Stimulated activated naive B cell treated with anti-CD40 and anti-IgM and Interleukin-4, amounts not matched to agents 10 μg/mL and 1 μg/mL and 100 μg/mL, for 72 hours (primary cell): ENCODE results near the gene TMEM144.
"Not testable (repeated sequence)": the region's sequence is repeated elsewhere in the genome, so short reads cannot be mapped to it uniquely, and the experiment has no call there.

ENCODE experiments used
- ATAC-seq, 2 donors: fragments of 150-1000 bp; cut with Tn5 transposase; replicated peaks; 2 replicates each; pipeline ENCODE4 v1.10.0; 2021; ENCODE audit warnings: moderate library complexity in 1 of 2
- DNase-seq: peaks from one replicate; pipeline ENCODE4 v3.0.0; 2021
- H3K27ac Mint-ChIP-seq: one replicate; pipeline ENCODE4 v1.8.0; 2022; ENCODE audit warnings: mild to moderate bottlenecking, mixed read lengths
- H3K27me3 Mint-ChIP-seq, 2 donors: one replicate each; pipeline ENCODE4 v1.8.0; 2022; ENCODE audit warnings: mixed read lengths in 2 of 2
- H3K36me3 Mint-ChIP-seq, 2 donors: one replicate each; pipeline ENCODE4 v1.8.0; 2022; ENCODE audit warnings: mixed read lengths in 2 of 2, mild to moderate bottlenecking in 1 of 2
- H3K4me1 Mint-ChIP-seq, 2 donors: one replicate each; pipeline ENCODE4 v1.8.0; 2022; ENCODE audit warnings: mixed read lengths in 2 of 2, mild to moderate bottlenecking in 1 of 2
- H3K4me3 Mint-ChIP-seq, 2 donors: one replicate each; pipeline ENCODE4 v1.8.0; 2022; ENCODE audit warnings: mild to moderate bottlenecking in 2 of 2, mixed read lengths in 2 of 2, moderate library complexity in 1 of 2
- H3K9me3 Mint-ChIP-seq, 2 donors: one replicate each; pipeline ENCODE4 v1.8.0; 2022; ENCODE audit warnings: mixed read lengths in 2 of 2, mild to moderate bottlenecking in 1 of 2

TMEM144 gene

DNA sequence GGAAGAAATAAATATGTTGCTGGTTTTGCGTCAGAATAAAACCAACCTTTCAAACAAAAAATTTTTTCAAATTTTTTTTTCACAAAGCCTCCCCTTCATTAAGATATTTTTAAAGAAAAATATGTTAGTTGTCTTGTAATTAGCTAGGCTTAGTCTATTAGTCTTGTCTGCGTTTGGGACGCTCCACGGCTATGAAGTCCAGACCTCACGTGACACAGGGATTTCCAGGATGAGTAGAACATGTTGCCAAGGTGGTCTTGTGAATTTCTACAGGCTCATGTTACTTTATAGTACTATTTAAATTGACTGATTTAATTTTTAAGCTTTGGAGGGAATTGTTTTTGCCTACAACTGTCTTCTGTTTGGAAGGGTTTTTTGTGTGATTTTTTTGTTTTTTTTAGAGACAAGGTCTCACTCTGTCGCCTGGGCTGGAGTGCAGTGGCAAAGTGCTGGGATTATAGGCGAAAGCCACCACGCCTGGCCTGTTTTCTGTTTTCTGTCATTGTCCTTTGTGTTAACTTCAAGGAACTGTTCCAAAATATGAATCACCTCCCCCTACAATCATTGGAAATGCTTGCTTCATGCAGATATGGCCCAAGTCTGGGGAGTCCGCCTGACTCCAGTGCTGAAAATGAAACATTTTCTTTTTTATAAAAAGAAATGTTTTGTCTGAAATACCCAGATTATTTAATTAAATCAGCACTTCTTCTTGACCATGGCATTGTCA lies 26.2 kb downstream of the TMEM144 start:
- Mint-ChIP-seq H3K4me3 (no peak overlapping the region), H3K4me1 (no peaks in the 10 kb centered on the region), H3K27ac (no peak overlapping the region), H3K36me3 (no peaks in the 10 kb centered on the region), H3K9me3 (no peaks in the 10 kb centered on the region), H3K27me3 (no peaks in the 10 kb centered on the region)
- ATAC-seq (no peak), DNase-seq (no peak)

- no peaks in the 10 kb centered on the region for H3K4me1 Mint-ChIP-seq
- no peaks in the 10 kb centered on the region for H3K9me3 Mint-ChIP-seq
- ATAC-seq (no peak), DNase-seq (no peak)
- H3K4me3 Mint-ChIP-seq = no peak overlapping the region
- no peaks in the 10 kb centered on the region for H3K27me3 Mint-ChIP-seq
- H3K27ac Mint-ChIP-seq = no peak overlapping the region
- no peaks in the 10 kb centered on the region for H3K36me3 Mint-ChIP-seq
Measured at GRCh38 chr4:158238575-158238974, 28.3 kb downstream of the TMEM144 start.

DNA sequence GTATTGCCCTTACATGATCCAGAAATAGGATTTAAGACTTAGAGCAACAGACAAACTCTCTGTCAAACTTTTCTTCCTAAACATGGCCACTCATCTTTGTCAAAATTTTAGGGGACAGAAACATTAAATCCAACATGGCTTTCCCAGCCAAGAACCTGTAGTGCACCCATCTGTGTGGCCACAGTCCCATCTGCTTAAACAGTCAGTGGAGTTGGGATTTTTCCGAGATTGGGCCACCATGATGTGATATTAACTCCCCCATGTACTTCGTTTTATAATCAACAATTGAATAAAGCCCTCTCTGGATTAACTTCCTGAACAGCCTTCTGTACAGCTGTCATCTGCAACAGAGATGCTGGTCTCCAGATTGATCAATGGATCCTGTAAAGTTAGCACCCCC lies 28.9 kb downstream of the TMEM144 start:
- ATAC-seq (no peak), DNase-seq (no peak)
- Mint-ChIP-seq H3K36me3 (no peaks in the 10 kb centered on the region), H3K9me3 (no peaks in the 10 kb centered on the region), H3K27me3 (no peaks in the 10 kb centered on the region), H3K4me1 (no peaks in the 10 kb centered on the region), H3K4me3 (no peak overlapping the region), H3K27ac (no peak overlapping the region)

- H3K27ac Mint-ChIP-seq = no peak overlapping the region
- ATAC-seq (no peak), DNase-seq (no peak)
- H3K27me3 Mint-ChIP-seq = no peaks in the 10 kb centered on the region
- H3K4me1 Mint-ChIP-seq = no peaks in the 10 kb centered on the region
- no peaks in the 10 kb centered on the region for H3K36me3 Mint-ChIP-seq
- H3K9me3 Mint-ChIP-seq = no peaks in the 10 kb centered on the region
- H3K4me3 Mint-ChIP-seq = no peak overlapping the region
Measured at GRCh38 chr4:158243071-158243470, 32.8 kb downstream of the TMEM144 start.

DNA sequence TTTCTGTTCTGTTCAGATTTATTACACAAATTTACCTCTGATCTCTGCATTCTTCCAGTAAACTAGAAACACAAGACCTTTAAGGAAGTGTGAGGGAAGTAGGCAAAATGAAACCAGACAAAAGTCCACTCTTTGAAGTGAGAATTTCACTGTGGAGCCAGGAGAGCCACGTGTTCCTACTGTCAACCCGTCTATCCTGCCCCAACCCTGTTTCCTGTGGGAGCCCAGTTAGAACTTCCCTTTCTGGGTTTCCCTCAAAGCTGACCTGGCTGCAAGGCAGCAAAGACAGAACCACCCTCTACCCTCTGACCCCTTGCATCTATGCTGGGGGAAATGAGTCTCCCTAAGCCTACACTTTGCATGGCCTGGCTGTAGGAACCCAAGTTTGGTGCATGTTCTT lies 40.0 kb downstream of the TMEM144 start:
- Mint-ChIP-seq H3K4me3 (no peak overlapping the region), H3K4me1 (peaks cover 0 to 4% of the 10 kb centered on the region in 2 donors), H3K27ac (no peak overlapping the region), H3K36me3 (no peaks in the 10 kb centered on the region), H3K9me3 (no peaks in the 10 kb centered on the region), H3K27me3 (peaks cover 9 to 15% of the 10 kb centered on the region in 2 donors)
- peak in 1 of 2 donors; percentile 31 for ATAC-seq
- DNase-seq = no peak

- Mint-ChIP-seq H3K27me3 (peaks cover 9 to 15% of the 10 kb centered on the region in 2 donors), H3K36me3 (no peaks in the 10 kb centered on the region)
- peak; percentile 23 for DNase-seq
Measured at GRCh38 chr4:158253350-158253980, 43.2 kb downstream of the TMEM144 start.

GRCh38 chr4:158254292-158254691 lies 44.0 kb downstream of the TMEM144 start:
- no peak overlapping the region for H3K4me3 Mint-ChIP-seq
- H3K27ac Mint-ChIP-seq = no peak overlapping the region
- no peak for DNase-seq
- peaks cover 9 to 15% of the 10 kb centered on the region in 2 donors for H3K27me3 Mint-ChIP-seq
- ATAC-seq = no peak
- peaks cover 0 to 4% of the 10 kb centered on the region in 2 donors for H3K4me1 Mint-ChIP-seq
- H3K9me3 Mint-ChIP-seq = no peaks in the 10 kb centered on the region
- H3K36me3 Mint-ChIP-seq = no peaks in the 10 kb centered on the region

More at GRCh38 chr4:158253350-158253980, 43.2 kb downstream of the TMEM144 start:
- Mint-ChIP-seq H3K27ac (no peak overlapping the region), H3K9me3 (no peaks in the 10 kb centered on the region), H3K4me1 (peaks cover 0 to 4% of the 10 kb centered on the region in 2 donors), H3K4me3 (no peak overlapping the region)
- peak; percentile 76 to 77 for ATAC-seq

- DNase-seq (no peak), ATAC-seq (peak; percentile 61 to 72)
- Mint-ChIP-seq H3K4me1 (peaks cover 0 to 4% of the 10 kb centered on the region in 2 donors), H3K27me3 (peaks cover 9 to 15% of the 10 kb centered on the region in 2 donors), H3K4me3 (no peak overlapping the region), H3K9me3 (no peaks in the 10 kb centered on the region), H3K27ac (no peak overlapping the region), H3K36me3 (no peaks in the 10 kb centered on the region)
Measured at GRCh38 chr4:158255727-158256324, 45.5 kb downstream of the TMEM144 start.

DNA sequence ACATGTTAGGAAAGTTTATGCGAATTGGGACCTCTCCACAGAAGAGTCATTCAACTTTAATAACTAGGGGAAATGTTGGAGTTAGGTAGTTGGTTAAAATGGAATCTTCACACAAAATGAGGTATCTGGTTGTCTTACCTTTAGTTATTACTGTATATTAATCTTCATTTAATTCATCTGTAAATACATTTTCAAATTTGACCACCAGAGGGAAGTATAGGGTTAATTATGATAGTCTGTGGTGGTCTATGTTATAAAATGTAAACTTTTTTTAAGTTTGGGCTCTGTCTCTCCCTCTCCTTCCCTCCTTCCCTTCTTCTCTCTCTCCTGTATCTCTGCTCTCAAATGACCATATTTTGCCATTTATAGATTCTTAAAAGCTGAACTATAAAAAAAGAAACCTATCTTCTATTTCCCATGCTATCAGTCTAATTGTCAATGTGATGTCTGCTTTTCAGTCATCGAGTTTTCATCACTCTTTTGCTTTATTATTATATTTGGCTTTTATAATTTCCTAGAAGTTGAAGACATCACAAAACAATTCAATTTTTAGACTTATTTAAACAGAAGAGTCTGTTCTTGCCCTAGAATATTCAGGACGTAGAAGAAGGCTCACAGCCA lies 49.8 kb downstream of the TMEM144 start:
- Mint-ChIP-seq H3K4me1 (no peaks in the 10 kb centered on the region), H3K36me3 (no peaks in the 10 kb centered on the region), H3K27me3 (no peaks in the 10 kb centered on the region), H3K27ac (no peak overlapping the region), H3K4me3 (no peak overlapping the region), H3K9me3 (no peaks in the 10 kb centered on the region)
- DNase-seq (no peak), ATAC-seq (peak; percentile 47 to 48)

- no peaks in the 10 kb centered on the region for H3K9me3 Mint-ChIP-seq
- H3K4me3 Mint-ChIP-seq = no peak overlapping the region
- H3K27ac Mint-ChIP-seq = no peak overlapping the region
- no peaks in the 10 kb centered on the region for H3K27me3 Mint-ChIP-seq
- DNase-seq = no peak
- no peaks in the 10 kb centered on the region for H3K36me3 Mint-ChIP-seq
- ATAC-seq = no peak
- H3K4me1 Mint-ChIP-seq = no peaks in the 10 kb centered on the region
Measured at GRCh38 chr4:158261480-158261879, 51.2 kb downstream of the TMEM144 start.

DNA sequence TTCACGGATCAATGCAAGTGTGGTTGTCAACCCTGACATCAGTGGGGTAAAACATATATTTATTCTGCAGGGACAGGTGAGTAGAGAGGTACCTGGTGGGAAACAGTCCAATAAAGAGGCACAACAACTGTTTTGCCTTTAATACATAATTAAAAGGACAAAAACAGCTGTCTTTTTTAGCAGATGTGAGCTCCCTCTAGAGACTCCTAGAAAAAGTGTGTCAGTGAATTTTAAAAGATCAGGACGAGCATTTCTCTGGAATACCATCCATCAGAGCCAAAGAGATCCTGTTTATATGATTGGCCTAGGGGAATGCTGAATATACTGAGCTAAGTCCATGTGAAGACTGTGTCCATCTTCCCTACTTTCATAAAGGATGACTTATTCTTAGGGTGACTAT lies 58.3 kb downstream of the TMEM144 start:
- Mint-ChIP-seq H3K4me3 (no peak overlapping the region), H3K9me3 (no peaks in the 10 kb centered on the region), H3K27me3 (peaks cover 0 to 7% of the 10 kb centered on the region in 2 donors), H3K36me3 (no peaks in the 10 kb centered on the region), H3K4me1 (no peaks in the 10 kb centered on the region), H3K27ac (no peak overlapping the region)
- ATAC-seq (no peak), DNase-seq (no peak)

DNA sequence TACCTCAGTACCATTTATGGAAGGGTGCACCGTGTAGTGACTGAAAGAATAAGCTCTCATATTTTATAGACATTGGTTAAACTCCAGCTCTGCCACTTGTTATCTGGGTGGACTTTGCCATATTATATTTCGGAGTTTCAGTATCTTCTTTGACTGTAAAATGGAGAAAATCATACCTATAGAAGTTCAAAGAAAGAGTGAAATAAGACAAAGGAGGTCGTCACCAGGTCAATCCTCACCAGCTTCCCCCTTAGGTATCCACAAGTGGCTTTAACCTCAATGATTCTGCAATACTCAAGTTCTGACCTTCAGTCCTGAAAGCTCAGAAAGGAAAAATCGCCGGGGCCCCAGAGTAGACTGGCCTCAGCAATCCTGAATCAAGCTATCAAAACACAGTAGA lies 64.3 kb downstream of the TMEM144 start:
- ATAC-seq = no peak
- no peaks in the 10 kb centered on the region for H3K4me1 Mint-ChIP-seq

GRCh38 chr4:158277558-158277957 lies 67.3 kb downstream of the TMEM144 start:
- no peaks in the 10 kb centered on the region for H3K9me3 Mint-ChIP-seq
- no peaks in the 10 kb centered on the region for H3K4me1 Mint-ChIP-seq
- ATAC-seq (no peak), DNase-seq (no peak)
- H3K4me3 Mint-ChIP-seq = no peak overlapping the region
- no peaks in the 10 kb centered on the region for H3K27me3 Mint-ChIP-seq
- no peak overlapping the region for H3K27ac Mint-ChIP-seq
- no peaks in the 10 kb centered on the region for H3K36me3 Mint-ChIP-seq

More for the DNA sequence above, 64.3 kb downstream of the TMEM144 start:
- H3K36me3 Mint-ChIP-seq = no peaks in the 10 kb centered on the region
- H3K27me3 Mint-ChIP-seq = peaks cover 0 to 3% of the 10 kb centered on the region in 2 donors
- H3K27ac Mint-ChIP-seq = no peak overlapping the region
- no peak for DNase-seq
- no peaks in the 10 kb centered on the region for H3K9me3 Mint-ChIP-seq
- H3K4me3 Mint-ChIP-seq = no peak overlapping the region

DNA sequence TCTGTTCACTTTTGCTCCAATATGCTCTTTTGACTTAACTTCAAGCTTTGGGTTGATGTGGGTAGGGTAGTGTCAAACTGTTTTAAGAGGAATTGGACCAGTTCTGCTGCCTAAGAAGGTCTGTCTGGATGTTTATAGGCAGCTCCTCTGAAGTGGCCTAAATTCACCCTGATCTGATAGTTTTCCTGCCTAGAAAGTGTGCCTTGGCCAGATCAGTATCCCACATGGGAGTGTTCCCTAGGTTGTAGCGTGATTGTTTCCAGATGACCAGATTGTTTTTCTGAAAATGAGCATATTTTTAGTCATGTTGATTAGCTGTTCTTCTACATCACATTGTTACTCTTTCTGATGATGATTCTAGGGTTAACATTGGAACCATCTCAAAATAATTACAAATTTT lies 68.8 kb downstream of the TMEM144 start:
- H3K9me3 Mint-ChIP-seq, DNase-seq, H3K4me1 Mint-ChIP-seq, H3K36me3 Mint-ChIP-seq, H3K4me3 Mint-ChIP-seq, H3K27ac Mint-ChIP-seq, ATAC-seq, H3K27me3 Mint-ChIP-seq: not testable (repeated sequence)
